ENCODE data around the gene SLC17A9.

The SLC17A9 gene

GRCh38 chr20:63017826-63018411 is 65.4 kb downstream of the SLC17A9 start:
- no peak for TF ChIP-seq CTCF (conservative IDR thresholded peaks at IDR 0.05)
- TF ChIP-seq ZFX (IDR thresholded peaks at IDR 0.05), result no peak
- H3K27ac ChIP-seq, result no peak overlapping the region

All from C4-2B (cell line).